Spleen (tissue), 7 donors: ENCODE data around the gene TSPAN12.

ENCODE experiments used
- CTCF ChIP-seq, 11 experiments: fragments of 200-600 bp in 7 of 11; fragments of 450-650 bp in 4 of 11; sonication (generic) in 4 of 11; IDR thresholded peaks in 8 of 11; conservative IDR thresholded peaks in 3 of 11; 1 replicate in 7 of 11; 2 replicates in 4 of 11; pipeline versions ENCODE4 v1.4.0 to v1.8.0; 2016 to 2021; ENCODE audit warnings: antibody characterized with exemption in 11 of 11, inconsistent platforms in 4 of 11, mild to moderate bottlenecking in 1 of 11
- POLR2AphosphoS5 ChIP-seq, 3 donors: sonication (generic); formaldehyde crosslinking; IDR thresholded peaks; one replicate each; pipeline ENCODE4 v1.5.1; 2017; ENCODE audit warnings: antibody characterized with exemption in 3 of 3
- donor health status: DM: no; HTN: no; CAD: no; lungs with moderate emphysema.
- donor health status: DM: no; HTN: no; CAD: no.
- donor health status: DM: no; HTN: no; CAD: no.

GRCh38 chr7:120837599-120837998, 20.3 kb downstream of the TSPAN12 start:
- TF ChIP-seq CTCF (IDR thresholded peaks at IDR 0.05 in 8 of 11, conservative IDR thresholded peaks at IDR 0.05 in 3 of 11) (no peak), POLR2AphosphoS5 (IDR thresholded peaks at IDR 0.05) (no peak)
